UCSD-AML1 (cell line): ENCODE results near the gene MT1HL1.
"Not testable (repeated sequence)": the region's sequence is repeated elsewhere in the genome, so short reads cannot be mapped to it uniquely, and the experiment has no call there.

ENCODE experiments used
- DNase-seq: peaks from one replicate; lab custom pipeline; 2025; ENCODE audit not compliant: unreplicated experiment; lab: John Stamatoyannopoulos, UW

Gene MT1HL1

DNA sequence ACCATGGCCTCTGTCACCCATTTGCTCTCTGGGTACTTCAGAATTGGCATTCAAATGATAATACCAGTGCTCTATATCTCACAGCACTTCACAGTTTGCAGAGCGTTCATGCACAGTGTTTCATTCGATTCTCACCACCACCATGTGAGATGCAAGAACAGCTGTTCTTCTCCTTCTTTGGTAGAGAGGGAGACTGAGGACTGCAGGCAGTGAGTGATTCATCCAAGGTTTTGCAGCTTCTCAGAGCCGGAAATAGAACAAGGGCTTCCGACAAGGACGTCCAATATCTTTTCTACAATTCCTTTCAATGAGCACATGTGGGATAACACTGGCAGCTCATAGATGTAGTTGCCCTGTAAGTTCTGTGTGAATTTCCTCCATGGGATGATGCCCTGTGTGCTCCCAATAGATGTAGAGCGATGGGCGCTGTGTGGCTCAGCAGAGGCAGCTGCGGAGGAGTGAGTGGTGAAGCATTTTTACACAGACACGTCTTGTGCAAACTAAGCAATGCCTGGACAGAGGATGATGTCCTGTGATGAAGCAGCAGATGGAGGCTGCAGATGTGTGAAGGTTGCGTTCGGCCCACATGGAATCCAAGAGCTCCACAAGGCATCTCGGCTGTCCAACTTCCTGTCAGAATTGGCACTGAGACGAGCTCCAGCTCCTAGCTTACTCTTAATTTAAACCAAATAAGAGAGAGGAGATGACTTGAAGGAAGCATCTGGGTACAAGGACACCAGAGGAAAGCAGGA lies 24.9 kb downstream of the MT1HL1 start:
- no peak for DNase-seq

DNA sequence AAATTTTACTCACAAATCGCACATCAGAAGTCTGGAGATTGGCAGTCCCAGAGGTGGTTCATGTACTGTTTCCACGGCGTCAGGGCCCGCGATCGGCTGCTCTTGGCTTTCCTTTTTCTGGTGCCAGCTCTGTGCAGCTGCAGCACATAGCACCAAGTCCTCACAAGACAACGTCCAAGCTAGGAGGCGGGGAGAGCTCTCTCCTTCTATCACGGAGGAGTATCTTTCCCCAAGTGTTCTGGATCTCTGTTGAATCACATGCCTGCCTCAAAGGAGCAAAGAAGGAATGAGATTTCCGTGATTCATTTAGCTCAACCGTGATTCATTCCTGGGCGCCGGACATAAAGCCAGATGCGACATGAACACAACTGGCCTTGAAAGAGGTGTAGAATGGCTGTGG lies 25.5 kb downstream of the MT1HL1 start:
- DNase-seq, result no peak

DNA sequence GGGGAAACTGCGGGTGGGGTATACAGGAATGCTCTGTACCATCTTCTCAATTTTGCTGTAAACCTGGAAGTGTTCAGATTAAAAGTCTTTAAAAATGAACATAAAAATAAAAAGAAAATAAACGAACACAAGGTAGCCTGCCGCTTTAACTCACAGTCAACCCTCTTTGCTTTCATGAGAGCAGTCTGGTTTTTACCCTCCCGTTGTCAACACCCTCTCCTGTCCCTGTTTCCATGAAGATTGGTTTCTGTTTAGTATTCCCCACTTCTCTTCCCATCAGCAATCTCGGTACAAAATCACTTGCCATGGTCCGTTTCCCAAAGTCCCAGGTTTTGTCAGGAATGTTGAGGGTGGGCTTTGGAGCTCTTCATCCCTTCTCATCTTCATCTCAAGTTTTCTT lies 28.8 kb downstream of the MT1HL1 start:
- DNase-seq, result no peak

DNA sequence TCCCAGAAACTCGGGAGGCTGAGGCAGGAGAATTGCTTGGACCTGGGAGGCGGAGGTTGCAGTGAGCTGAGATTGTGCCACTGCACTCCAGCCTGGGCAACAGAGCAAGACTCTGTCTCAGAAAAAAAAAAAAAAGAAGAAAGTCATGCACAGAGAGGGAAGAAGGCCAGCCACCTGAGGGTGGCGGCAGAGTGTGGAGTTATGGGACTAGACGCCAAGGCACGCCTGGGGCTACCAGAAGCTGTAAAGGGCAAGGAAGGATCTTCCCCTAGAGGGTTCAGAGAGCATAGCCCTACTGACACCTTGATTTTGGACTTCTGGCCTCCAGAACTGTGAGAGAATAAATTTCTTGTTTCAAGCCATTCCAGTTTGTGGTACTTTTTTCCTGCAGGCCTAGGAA lies 30.2 kb downstream of the MT1HL1 start:
- not testable (repeated sequence) for DNase-seq

DNA sequence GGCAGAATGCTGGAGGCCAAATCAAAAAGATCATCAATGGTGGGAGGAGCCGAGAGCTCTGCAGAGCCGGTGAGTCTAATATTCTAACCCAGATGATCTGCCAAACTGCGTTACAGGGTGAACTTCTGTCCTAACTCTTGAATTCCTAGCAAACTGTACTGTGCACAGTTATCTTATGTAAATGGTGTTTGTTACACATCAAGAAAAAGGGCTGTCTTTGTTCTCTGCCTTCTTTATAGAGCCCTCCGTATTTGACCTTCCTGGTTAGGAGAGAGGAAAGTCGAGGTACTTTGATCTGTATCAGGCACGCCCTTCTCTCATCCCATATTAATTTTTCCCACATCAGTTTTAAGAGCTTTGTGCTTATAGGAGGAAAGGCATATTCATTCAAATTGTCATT lies 37.6 kb downstream of the MT1HL1 start:
- DNase-seq, result no peak

DNA sequence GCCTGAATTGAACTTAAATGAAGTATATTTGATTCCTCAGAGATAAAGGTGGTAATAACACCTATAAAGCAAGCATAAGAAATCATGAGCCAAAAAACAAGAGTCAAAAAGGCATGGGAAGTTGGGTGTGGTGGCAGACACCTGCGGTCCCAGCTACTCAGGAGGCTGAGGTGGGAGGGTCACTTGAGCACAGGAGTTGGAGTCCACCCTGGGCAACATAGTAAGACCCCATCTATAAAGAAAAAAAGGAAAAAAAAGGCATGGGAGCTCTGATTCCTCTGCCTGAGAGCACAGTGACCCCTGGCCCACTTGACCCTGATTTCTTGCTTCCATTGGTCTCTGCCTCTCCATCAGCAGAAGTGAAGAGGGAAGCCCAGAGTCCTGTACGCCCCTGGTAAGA lies 40.3 kb downstream of the MT1HL1 start:
- DNase-seq, result no peak

DNA sequence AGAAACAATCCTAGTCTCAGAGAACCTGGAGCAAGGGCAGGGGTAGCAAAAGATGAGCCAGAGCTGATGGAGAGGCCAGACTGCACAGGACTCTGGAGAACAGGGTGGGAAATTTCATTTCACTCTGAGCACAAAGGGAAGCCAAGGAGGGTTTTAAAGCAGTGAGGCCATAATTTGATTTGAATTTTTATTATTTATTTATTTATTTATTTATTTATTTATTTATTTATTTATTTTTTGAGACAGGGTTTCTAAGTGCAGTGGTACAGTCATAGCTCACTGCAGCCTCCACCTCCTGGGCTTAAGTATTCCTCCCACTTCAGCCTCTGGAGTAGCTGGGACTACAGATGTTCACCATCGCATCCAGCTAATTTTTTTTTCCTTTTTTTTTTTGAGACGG lies 45.1 kb downstream of the MT1HL1 start:
- DNase-seq, result no peak

DNA sequence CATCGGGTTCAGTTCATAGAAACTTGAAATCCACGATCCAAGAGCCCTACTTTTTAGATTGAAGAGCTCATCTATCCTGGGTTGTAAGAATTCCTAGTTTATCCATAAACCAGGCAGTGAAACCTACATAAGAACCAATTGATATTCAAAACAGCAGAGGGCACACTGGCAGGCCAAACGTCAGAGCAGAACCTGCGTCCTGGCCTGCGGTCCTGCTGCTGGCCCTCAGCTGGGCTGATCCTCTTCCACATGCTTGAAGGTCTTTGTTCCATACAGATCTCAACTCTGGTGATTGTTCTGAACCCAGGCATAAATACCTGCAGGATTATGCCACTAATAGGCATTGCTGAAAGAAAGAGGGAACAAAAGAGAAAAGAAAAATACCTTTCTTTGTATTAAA lies 47.0 kb downstream of the MT1HL1 start:
- DNase-seq, result no peak
